Activated effector memory CD4-positive, alpha-beta T cell treated with anti-CD3 and anti-CD28 coated beads, Interleukin-2, amount 50 U/mL, for 16 hours (primary cell): ENCODE data around the gene PLCH2.

Experiments used
- DNase-seq: peaks from one replicate; pipeline ENCODE4 v3.0.0-alpha.2; 2020

The PLCH2 gene

GRCh38 chr1:2516124-2516523, 40.0 kb downstream of the PLCH2 start:
- DNase-seq = no peak

- DNase-seq = no peak
Measured at GRCh38 chr1:2516946-2517345, 40.9 kb downstream of the PLCH2 start.

- DNase-seq = no peak
Measured at GRCh38 chr1:2517966-2518365, 41.9 kb downstream of the PLCH2 start.

DNA sequence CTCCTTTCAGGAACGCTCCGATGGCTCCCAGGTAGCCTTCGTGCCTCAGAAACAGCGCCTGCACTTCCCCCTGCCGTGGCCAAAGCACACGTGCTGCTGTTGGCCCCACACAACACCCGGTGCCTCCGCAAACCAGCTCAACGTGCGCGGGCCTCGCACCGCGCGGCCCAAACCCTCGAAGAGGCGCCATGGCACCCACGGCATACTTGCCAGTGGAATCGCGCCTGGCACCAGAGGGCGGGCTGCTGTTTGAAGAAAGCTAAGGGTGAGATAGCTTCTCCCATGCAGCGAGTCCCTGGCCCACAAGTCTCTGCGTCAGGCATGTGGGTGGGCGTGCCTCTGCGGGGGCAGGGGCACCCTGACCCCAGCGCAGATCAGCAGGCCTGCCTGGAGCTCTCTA, 42.4 kb downstream of the PLCH2 start:
- DNase-seq = no peak

- DNase-seq = no peak
Measured at GRCh38 chr1:2519029-2519685, 43.1 kb downstream of the PLCH2 start.

- DNase-seq = no peak
Measured at GRCh38 chr1:2519729-2520128, 43.6 kb downstream of the PLCH2 start.

DNA sequence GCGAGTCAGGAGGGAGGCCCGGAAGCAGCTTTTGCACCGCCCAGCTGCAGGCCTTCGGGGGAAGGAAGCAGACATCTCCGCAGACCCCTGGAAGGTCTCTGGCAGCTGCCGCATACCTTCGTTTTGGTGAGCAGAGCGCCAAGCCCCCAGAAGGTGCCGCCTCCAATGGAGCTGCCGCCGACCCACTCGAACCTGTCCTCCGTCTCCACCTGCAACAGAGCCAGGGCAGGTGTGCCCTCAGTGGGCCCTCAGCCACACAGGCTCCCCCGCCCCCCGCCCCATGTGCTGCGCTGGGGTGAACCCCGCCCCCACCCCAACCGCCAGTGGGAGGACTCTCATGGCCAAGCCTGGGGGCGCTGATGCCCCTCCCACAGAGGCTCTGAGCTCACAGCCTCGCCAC, 44.1 kb downstream of the PLCH2 start:
- no peak for DNase-seq

GRCh38 chr1:2520806-2521205, 44.7 kb downstream of the PLCH2 start:
- DNase-seq = no peak

DNA sequence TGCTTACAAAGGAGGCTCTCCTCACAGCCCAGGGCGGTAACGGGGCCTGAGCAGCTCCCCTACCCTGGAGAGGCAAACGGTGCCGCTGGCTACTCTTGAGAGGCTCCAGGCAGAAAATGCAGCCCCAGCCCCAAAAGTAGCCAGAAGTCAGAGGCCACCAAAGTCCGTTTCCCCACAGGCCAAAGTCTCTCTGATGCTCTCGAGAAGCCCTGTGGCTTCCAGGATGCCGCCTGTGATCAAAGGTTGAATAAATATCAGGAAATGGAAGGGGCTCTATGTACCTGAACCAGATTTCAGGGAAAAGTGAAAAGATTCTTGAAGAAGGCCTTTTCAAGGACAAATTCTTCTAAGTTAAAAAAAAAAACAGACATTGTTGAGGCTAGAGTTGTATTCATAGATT, 46.1 kb downstream of the PLCH2 start:
- no peak for DNase-seq

GRCh38 chr1:2523191-2523890, 47.3 kb downstream of the PLCH2 start:
- DNase-seq = no peak

DNA sequence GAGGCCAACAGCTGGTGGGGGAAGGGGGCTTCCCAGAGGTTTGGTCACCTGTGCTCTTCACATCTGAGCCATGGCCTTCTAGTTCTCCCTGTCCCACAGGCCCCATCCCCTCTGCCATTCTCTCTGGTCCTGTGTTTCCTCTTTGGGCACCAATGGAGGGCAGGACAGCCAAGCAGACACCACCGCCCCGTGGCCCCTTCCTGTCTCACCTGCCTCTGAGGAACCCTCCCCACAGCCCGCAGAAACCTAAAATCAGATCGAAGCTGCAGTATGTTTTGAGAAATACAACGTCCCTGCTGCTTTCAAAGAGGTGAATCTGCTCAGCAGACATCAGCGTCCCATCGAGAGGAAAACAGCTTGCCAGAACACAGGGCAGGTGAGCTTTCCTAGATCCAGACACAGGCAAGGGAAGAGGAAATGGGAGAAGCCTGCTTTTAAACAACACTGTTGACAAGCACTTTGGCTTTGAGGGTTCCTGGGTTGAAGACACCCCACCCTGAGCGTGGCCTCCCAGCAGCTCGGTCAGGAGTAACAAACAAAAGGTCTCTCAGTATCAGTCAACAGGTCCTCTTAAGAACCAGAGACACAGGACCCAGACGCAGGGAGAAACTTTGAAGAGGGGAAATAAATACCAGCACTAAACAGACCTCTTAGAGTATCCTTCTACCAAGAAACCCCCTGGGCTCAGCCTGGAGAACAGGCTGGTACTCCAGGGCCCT, 48.0 kb downstream of the PLCH2 start:
- peak; percentile 79 for DNase-seq

DNA sequence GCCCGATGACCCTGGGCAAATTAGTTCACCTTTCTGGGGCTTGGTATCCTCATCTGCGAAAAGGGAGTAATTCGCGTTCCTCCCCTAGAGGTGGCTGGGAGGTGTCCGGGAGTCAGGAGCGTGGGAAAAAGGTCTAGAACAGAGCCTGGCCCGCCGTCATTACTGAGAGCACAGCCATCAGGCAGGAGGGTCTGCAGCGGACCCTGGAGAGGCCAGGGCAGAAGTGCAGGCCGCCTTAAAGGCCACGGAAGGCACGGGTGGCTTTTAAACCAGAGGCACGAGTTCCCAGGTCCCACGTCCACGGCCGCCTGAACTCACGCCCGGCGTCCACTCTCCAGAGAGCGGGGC, 49.5 kb downstream of the PLCH2 start:
- no peak for DNase-seq

DNA sequence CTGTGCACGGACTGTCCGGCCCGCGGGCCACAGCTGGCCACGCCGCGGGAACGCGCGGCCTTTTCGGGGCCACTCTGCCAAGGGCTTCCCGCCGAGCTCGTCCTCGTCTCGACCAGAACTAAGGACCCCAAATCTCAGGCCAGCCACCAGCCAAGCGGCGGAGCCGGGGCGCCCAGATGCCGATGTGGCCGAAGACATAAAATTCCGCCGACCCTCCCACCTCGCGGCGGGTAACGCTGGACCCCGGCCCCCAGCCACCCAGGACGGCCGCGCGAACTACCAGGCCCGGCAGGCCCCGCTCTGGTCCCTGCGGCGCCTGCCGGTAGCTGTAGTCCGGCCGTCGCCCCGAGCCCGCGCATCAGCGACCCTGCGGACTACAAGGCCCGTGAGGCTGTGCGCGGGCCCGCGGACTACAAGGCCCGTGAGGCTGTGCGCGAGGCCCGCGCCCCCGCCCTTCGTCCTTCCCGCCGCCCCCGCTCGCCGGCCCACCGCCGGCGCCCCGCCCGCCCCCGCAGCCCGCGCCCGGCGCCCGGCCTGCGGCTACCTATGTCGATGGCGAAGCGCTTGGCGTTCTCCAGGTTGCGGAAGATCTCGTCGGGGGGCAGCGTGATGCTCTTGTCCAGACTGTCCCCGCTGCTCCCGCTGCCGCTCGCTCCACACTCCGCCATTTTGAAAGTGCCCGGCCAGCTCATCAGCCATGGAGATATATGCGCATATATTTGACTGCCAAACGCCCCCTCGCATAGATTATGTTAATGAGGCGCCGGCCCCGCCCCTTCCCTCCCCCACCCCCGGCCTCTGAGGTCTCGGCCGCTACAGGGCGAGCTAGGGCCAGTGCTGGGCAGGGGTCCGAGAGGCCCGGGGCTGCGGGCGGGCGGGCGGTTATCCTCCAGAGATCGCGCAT, 50.1 kb downstream of the PLCH2 start, which contains the start of gene PANK4:
Gene PANK4 (minus strand): TSS at position 677 of the 904 bp plus-strand sequence. CDS start 9 bp downstream, at position 668.
- peak; percentile 96 for DNase-seq

- peak; percentile 86 for DNase-seq
Measured at GRCh38 chr1:2526824-2527555, 50.9 kb downstream of the PLCH2 start.

GRCh38 chr1:2527556-2527860, 51.4 kb downstream of the PLCH2 start:
- no peak for DNase-seq

DNA sequence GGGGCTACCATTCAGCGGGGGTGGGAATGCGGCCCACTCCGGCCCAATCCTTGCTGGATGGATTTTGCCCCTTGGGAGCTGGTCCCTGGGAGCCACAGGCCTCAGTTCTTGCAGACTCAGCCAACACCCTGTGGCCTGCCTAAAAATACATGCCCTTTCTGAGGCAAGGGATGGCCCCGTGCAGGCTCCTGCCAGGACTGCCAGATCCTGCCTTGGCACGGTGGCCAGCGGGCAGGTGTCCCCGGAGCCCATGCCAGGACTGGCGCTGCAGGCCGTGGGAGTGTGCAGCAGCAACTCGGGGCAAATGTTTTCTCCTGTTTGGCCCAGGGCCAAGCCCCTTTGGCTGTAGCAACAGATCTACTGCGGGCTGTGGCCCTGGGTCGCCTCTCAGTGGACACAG, 51.9 kb downstream of the PLCH2 start:
- DNase-seq = no peak

DNA sequence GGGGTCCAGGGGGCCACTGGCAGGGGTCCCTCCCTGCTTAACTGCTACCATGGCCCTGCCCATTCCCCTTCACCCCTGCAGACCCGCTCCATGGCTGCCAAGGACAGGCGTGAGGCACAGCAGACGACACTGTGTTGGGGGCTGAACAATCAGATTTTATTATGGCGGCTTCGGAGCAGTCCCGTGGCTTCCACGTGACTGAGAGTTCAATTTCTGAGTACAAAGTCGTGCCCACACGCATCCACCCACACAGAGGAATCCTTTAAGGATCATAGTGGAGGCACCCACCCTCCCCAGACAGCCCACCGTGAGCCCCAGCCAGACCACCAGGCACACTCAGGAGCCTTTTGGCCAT, 52.5 kb downstream of the PLCH2 start:
- DNase-seq = no peak

- peak; percentile 82 for DNase-seq
Measured at GRCh38 chr1:2528966-2529783, 53.1 kb downstream of the PLCH2 start.

GRCh38 chr1:2529784-2530512, 53.9 kb downstream of the PLCH2 start, which contains the start of gene HES5:
Gene HES5 (minus strand): TSS chr1:2530263. CDS start chr1:2530164, 99 bp downstream.
- DNase-seq = no peak

DNA sequence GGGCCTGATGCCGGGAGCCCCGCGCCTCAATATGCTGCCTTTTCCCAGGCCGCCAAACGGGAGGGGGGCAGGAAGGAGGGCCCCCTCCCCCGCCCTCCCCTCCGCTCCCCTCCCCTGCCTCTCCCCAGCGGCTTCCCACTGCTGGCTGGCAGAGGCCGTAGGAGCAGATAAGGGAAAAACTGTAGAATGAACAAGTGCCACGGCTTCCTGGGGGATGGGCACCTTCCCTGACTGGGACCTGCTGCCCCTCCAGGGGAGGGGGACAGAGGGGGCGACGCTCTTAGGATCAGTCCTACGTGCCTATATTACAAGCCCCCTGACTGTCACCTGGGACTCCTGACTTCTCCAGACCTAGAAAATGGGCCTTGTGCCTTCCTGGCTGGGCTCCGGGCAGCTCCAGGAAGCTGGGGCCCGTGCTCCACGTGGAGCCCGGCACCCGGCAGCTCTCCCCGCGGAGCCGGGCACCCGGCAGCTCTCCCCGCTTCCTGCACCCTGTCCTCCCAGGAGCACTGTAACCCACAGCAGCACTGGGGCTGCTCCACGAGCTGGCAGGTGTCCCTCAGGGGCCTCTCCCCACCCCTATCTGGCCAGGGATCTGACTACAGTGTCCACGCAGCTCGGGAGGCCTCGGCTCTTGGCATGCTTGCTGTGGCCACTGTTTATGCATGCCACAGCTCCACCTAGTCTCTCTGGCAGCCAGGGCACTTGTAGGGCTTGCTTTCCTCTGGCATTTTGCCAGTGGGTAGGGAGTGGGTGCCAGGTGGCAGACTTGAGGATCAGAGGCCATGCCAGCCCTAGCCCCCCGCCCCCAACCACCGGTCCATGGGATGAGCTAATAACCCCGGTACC, 54.6 kb downstream of the PLCH2 start:
- DNase-seq = no peak
